ENCODE data around the gene MKX. TPM values are rescaled to one million over a fixed set of nuclear protein-coding genes. Genes with fewer than 3 reads are reported as not detected.

The MKX gene
- total RNA-seq, 1 experiment from 2014 or later: not detected

DNA sequence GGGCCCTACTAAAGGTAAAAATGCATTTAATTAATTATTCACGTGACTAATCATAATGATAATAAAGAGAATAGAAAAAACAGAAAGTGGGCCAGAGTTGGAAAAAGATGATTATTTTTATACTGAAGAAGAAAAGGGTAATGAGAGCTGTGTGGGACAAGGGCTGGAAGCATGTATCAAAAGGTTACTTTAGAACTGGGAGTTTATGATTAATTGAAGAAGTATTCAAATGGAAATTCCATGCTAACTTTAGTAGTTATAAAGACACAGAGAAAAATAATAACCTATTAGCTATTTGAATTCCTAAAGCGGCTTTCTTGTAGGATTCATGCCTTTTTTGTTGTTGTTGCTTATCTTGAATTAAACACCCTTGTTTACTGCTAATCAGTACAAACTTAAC, 49.9 kb downstream of the MKX start:
- no TSS peak for BruUV-seq (replicated peaks)
- Mint-ChIP-seq H3K27ac (ENCODE audit: low read depth, unreplicated experiment) (no peak overlapping the region), H3K36me3 (ENCODE audit: insufficient read depth, unreplicated experiment) (no peaks in the 10 kb centered on the region), H3K4me1 (ENCODE audit: insufficient read depth, unreplicated experiment) (no peaks in the 10 kb centered on the region), H3K4me3 (ENCODE audit: unreplicated experiment) (no peak overlapping the region), H3K27me3 (ENCODE audit: insufficient read depth, unreplicated experiment) (no peaks in the 10 kb centered on the region), H3K9me3 (ENCODE audit: unreplicated experiment) (no peaks in the 10 kb centered on the region)
- TF ChIP-seq, protein P1, sequence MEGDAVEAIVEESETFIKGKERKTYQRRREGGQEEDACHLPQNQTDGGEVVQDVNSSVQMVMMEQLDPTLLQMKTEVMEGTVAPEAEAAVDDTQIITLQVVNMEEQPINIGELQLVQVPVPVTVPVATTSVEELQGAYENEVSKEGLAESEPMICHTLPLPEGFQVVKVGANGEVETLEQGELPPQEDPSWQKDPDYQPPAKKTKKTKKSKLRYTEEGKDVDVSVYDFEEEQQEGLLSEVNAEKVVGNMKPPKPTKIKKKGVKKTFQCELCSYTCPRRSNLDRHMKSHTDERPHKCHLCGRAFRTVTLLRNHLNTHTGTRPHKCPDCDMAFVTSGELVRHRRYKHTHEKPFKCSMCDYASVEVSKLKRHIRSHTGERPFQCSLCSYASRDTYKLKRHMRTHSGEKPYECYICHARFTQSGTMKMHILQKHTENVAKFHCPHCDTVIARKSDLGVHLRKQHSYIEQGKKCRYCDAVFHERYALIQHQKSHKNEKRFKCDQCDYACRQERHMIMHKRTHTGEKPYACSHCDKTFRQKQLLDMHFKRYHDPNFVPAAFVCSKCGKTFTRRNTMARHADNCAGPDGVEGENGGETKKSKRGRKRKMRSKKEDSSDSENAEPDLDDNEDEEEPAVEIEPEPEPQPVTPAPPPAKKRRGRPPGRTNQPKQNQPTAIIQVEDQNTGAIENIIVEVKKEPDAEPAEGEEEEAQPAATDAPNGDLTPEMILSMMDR (IDR thresholded peaks at IDR 0.05; ENCODE audit: unreplicated experiment): no peak
- DNase-seq (ENCODE audit: unreplicated experiment): no peak
- POLR2A ChIA-PET: no interaction called here
- CTCF ChIA-PET: interaction anchor here (1.0 kb wide), 1 partner anchor 21 kb away, joined by 3 read pairs; no protein-coding TSS in a partner anchor
- intact Hi-C loops (cut with micrococcal nuclease): no loop called here

DNA sequence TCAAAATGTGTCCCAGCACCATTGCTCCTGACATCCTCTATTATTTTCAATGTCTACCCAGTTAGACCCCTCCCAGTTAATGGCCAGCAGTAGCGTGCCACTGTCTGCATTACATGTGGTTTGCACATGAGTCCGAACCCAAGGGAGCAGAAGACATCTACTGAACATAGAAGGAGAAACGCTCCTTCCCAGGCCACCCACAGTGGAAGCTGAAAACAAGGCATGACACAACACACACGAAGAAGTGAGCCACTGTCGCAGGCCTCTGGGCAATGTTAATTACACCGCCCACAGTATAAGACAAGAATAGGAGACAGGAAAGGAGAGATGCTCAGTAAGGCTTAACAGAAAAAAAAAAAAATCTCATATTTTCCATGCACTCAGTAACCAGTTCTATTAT, 50.5 kb downstream of the MKX start:
- Mint-ChIP-seq H3K4me1 (ENCODE audit: insufficient read depth, unreplicated experiment) (no peaks in the 10 kb centered on the region), H3K36me3 (ENCODE audit: insufficient read depth, unreplicated experiment) (no peaks in the 10 kb centered on the region), H3K27me3 (ENCODE audit: insufficient read depth, unreplicated experiment) (no peaks in the 10 kb centered on the region), H3K27ac (ENCODE audit: low read depth, unreplicated experiment) (no peak overlapping the region), H3K9me3 (ENCODE audit: unreplicated experiment) (no peaks in the 10 kb centered on the region), H3K4me3 (ENCODE audit: unreplicated experiment) (no peak overlapping the region)
- no TSS peak for BruUV-seq (replicated peaks)
- intact Hi-C loops (cut with micrococcal nuclease): no loop called here
- ChIA-PET POLR2A (no interaction called here), CTCF (no interaction called here)
- TF ChIP-seq, protein P1 (IDR thresholded peaks at IDR 0.05; ENCODE audit: unreplicated experiment): no peak
- DNase-seq (ENCODE audit: unreplicated experiment): no peak

- POLR2A ChIA-PET: interaction anchor here (0.5 to 0.6 kb wide), 2 partner anchors 44 to 295 kb away, joined by 3 read pairs; no protein-coding TSS in a partner anchor
- CTCF ChIA-PET: no interaction called here
- intact Hi-C loops (cut with micrococcal nuclease): no loop called here
Observed at GRCh38 chr10:27692663-27693062, 53.0 kb downstream of the MKX start.

DNA sequence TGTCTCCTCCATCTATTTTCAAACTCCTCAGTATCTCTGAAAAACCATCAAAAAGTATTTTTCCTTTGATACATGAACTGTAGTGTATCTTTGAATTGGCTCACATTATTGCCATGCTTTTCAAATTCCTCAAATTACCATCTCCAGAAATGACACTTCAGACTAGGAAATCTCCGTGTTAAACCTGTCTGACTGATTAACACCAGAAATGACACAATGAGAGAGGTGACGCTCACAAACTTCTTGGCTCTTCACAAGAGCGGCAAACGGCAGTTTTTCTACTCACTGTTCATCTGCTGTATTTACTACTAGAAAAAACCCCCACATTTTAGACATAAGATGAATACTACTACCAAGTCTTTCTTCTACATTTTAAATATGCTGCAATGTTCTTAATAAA, 56.6 kb downstream of the MKX start:
- Mint-ChIP-seq H3K9me3 (ENCODE audit: unreplicated experiment) (peaks cover 6% of the 10 kb centered on the region), H3K27me3 (ENCODE audit: insufficient read depth, unreplicated experiment) (no peaks in the 10 kb centered on the region), H3K4me1 (ENCODE audit: insufficient read depth, unreplicated experiment) (no peaks in the 10 kb centered on the region), H3K36me3 (ENCODE audit: insufficient read depth, unreplicated experiment) (no peaks in the 10 kb centered on the region), H3K4me3 (ENCODE audit: unreplicated experiment) (no peak overlapping the region), H3K27ac (ENCODE audit: low read depth, unreplicated experiment) (no peak overlapping the region)
- CTCF ChIA-PET: no interaction called here
- TF ChIP-seq, protein P1 (IDR thresholded peaks at IDR 0.05; ENCODE audit: unreplicated experiment): no peak
- intact Hi-C loops (cut with micrococcal nuclease): no loop called here
- no peak for DNase-seq (ENCODE audit: unreplicated experiment)
- no TSS peak for BruUV-seq (replicated peaks)
- POLR2A ChIA-PET: no interaction called here

More at GRCh38 chr10:27692663-27693062, 53.0 kb downstream of the MKX start:
- DNase-seq (ENCODE audit: unreplicated experiment): no peak
- Mint-ChIP-seq H3K27me3 (ENCODE audit: insufficient read depth, unreplicated experiment) (no peaks in the 10 kb centered on the region), H3K27ac (ENCODE audit: low read depth, unreplicated experiment) (no peak overlapping the region), H3K4me1 (ENCODE audit: insufficient read depth, unreplicated experiment) (no peaks in the 10 kb centered on the region), H3K36me3 (ENCODE audit: insufficient read depth, unreplicated experiment) (no peaks in the 10 kb centered on the region), H3K4me3 (ENCODE audit: unreplicated experiment) (no peak overlapping the region), H3K9me3 (ENCODE audit: unreplicated experiment) (no peaks in the 10 kb centered on the region)
- TF ChIP-seq, protein P1 (IDR thresholded peaks at IDR 0.05; ENCODE audit: unreplicated experiment): no peak
- no TSS peak for BruUV-seq (replicated peaks)

All from MCF 10A (cell line).